NCI-H1105 treated with DMSO at 0.1 percent for 48 hours (cell line): ENCODE measurements around the gene GLCCI1.

Experiments used
- DNase-seq: peaks from one replicate; lab custom pipeline; 2025; lab: John Stamatoyannopoulos, UW

Gene GLCCI1

DNA sequence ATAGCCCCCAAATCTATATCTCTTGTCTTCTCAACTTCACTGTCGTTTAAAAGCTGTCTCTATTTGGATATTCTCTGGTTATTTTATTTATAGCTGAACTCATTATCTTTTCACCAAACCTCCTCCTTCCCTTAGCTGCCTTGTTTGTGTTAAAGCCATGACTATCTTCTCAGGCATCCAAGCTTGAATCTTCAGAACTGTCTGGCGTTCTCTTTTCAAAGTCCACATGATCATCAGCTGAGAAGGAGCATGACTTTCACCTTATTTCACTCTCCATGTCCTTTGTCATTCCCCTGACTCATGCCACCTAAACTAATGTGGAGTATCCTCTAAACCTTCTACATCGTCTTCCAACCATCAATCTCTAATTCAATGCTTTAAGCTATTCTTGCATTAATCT is 5.7 kb upstream of the GLCCI1 start:
- DNase-seq: no peak

DNA sequence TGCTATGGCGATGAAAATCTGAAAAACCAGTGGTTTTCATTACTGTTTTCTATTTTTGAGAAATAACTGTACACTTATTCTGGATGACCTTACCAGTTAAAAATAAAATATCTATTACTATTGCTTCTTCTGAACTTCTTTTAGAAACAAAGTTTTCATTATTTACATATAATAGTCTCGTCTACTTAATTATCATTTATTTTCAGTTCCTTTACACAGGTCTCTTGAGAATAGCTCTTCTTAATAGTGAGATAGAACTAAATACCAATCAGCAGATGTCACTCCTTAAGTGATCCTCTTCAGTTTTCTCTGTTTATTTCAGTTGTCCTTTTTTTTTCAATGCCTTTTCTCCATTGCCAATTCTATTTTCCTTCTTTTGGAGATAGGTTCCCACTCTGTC is 4.3 kb upstream of the GLCCI1 start:
- DNase-seq: no peak

- no peak for DNase-seq
Measured at GRCh38 chr7:7964691-7965090, 3.9 kb upstream of the GLCCI1 start.

DNA sequence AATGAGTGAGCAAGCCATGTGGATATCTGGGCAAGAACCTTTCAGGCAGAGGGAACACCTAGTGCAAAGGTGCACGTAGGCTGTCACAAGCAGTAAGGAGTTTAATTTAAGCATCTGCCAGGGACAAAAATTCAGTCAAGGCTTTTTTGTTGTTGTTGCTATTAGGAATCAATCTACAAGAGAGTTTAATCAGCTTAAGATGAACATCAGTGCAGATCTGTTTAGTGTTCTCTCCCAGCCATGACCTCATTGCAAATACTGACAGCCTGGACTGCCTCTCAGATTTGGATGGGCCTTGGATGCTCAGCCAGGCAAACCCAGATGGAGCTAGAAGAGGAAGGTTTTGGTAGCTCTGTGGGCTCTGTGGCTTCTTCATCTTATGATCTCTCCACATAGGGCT is 3.3 kb upstream of the GLCCI1 start:
- no peak for DNase-seq

DNA sequence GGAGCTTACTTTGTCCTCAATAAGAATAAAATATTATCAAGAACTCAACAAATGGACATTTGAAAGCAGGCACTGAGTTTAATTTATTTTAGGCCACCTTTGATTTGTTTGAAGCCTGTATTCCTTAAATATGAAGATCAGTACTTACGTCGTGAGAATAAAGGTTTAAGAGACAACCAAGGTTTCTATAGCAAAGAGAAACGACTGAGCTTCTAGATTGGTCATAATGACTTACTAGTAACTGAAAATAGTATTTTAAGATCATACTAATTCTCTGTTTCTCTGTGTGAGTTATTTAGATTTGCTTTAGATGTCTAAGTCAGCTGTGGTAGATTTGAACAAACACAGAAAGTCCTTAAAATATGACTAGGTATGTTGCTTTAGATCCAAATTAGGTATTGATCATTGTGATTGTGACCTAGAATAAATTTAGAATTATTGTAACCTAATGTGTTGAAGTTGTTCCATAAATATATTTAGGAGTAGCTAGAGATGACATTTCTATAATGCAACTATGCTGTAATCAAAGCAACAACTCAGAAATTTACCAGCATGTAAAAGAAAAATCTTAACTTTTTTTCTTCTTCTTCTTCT is 2.4 kb upstream of the GLCCI1 start:
- no peak for DNase-seq

DNA sequence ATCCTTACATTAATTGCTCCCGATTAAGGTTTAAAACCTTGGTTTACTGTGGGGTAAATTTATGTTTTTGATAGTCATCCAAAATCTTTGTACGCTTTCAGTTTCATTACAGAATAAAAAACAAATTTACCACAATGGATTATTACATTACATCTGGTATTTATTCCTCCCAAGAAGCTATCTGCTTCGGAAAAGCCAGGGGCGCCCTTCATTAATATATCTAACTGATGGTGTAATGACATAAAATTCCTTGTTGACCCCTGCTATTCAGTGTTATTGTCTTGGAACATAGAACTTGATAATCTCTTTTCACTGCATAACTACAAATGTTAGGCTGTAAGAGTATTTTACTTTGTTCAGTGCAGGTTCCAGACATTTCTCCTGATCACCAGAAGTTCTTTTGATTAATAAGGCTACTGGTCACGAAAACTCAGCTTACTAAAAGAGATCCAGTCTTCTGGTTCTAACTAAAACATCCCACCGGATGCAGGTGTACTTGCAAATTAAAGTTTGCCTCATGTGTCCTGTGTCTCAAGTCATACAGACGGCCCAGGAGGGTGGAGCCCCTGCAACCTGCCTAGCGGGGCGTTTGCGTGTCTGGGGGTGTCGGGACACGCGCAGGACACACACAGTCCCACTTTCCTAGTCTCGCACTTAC is 581 bp upstream of the GLCCI1 start:
- DNase-seq: no peak

DNA sequence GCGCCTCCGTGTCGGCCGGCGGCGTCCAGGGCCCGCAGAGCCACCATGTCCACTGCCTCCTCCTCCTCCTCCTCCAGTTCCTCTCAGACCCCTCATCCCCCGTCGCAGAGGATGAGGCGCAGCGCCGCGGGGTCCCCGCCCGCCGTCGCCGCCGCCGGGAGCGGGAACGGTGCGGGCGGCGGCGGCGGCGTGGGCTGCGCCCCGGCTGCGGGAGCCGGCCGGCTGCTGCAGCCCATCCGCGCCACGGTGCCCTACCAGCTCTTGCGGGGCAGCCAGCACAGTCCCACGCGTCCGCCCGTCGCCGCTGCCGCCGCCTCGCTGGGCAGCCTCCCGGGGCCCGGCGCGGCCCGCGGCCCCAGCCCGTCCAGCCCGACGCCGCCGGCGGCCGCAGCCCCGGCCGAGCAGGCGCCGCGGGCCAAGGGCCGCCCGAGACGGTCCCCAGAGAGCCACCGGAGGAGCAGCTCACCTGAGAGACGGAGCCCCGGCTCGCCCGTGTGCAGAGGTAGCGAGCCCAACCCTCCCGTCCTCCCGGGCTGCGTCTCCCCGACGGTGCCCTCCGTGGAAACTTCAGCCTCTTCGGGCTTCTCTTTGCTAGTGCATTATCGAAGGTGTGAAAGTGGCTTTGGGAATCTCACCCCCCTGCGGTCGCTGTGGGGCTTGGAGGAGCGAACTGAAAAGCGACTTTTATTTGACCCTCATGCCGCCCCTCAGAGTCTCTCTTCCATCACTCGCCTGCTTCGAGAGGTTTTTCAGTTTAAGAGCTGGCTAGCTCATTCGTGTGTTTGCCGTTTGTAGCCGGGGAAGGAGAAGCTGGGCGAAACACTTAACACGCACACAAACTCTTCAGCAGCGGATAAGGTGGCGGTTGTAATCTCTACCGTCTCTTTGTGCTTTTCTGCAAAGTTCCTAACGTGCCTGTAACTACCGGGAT is 975 bp downstream of the GLCCI1 start:
- peak; percentile 84 for DNase-seq

DNA sequence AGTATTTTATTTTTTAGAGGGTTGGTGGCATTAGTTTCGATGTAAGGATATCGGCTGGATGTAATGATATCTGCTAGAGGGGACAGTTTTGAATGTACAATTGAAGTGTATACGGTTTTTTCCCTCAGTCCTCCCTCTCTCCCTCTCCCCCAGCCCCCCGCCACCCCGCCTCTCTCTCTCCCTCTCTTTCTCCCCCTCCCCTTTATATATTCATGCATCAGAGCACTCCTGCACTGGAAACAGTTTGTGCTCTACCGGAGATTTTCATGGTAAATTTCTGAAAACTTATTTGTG is 1.6 kb downstream of the GLCCI1 start:
- peak; percentile 84 for DNase-seq

DNA sequence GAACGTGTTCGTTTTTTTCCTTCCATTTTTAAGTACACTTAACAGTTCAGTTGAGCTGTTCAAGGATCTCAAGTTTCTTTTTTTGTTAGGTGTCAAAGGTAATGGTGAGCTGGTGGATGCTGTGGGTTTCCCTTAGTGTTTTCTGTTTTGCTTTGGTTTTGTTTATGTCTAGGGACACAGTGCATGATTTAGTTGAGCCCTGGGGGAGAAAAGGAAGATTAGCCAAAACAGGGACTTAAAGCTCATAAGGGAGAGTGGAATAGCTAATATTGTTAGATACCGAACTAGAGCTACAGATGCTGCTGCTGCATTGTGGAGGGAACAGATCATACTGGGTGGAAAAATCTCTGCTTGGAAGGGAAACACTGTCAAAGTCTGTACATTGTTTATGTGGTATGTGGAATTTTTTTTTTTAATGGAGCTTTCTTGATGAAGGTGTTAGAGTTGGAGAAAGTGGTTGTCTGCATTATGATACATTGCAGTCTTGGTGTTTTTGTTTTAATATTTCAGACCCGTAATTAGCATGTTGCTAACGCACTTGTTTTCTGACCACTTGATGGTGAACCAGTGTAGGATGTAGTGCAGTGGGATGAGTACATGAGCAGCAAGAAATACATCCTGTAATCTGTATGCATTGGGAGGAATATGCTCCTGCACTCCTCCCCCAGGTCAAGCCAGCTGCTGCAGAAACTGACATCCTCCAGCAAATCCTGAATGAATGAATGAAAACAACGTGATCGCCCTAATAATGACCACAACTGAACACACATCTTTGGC is 2.1 kb downstream of the GLCCI1 start:
- DNase-seq: peak; percentile 68

DNA sequence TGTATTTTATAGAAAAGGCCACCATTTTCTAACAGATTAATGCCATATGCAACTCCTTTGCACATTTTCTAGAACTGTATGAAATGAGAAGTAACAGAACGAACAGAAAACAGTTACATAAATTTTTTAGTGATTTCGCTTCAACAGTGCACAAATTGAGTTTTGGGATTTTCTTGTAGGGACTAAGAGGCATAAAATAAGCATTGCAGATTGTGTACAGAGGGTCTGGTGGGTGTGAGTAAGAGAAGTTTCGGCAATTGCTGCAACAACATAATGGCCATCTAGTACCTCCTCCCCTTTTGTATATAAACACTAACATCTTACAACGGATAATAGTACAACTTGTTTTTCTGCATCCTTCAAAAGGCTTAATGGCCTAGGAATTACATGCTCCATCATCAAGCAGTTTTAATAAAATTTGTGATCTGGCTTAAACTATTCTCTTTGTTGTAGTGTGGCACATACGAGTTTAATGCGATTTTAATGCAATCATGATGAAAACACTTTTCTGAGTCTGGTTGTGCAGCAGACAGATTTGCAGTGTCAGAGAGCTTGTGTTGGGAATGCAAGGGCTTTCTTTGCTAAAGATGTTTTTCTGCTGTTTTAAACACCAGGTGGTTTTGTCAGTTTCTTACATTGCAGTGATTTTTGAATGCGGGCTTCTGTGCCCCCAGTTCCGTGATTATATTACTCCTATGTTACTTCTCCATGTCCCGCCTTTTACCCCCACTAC is 2.9 kb downstream of the GLCCI1 start:
- peak; percentile 44 for DNase-seq

- peak; percentile 46 for DNase-seq
Measured at GRCh38 chr7:7972128-7972527, 3.5 kb downstream of the GLCCI1 start.

DNA sequence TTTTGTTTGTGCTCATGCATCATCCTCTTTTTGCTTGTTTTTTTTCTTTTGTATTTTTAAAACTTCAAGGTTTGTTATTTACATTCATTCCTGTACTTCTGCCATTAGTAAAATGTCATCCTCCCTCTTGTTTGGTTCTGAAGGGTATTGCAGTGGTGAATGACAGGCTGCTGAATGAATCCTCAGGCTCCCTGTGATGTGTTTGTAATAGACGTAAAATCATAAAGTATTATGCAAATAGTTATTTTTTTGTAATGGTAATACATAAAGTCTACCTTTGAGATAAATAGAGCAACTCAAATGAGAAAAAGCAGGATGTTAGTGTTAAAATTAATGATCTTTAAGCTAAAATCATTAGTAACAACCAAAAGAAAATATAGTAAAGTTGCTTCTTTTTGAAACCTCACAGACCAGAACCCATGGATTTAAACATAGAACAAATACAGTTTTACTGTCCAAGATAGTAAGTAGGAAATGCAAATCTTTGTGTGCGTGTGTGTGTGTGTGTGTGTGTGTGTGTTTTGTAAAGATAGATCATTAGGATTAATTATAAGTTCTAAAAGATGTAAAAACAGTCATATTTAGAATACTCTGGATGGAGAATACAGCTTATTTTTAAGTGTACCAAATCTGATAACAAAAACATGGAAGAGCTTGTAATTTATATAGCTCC is 4.5 kb downstream of the GLCCI1 start:
- DNase-seq: no peak

- DNase-seq: no peak
Measured at GRCh38 chr7:7976677-7977076, 8.1 kb downstream of the GLCCI1 start.

DNA sequence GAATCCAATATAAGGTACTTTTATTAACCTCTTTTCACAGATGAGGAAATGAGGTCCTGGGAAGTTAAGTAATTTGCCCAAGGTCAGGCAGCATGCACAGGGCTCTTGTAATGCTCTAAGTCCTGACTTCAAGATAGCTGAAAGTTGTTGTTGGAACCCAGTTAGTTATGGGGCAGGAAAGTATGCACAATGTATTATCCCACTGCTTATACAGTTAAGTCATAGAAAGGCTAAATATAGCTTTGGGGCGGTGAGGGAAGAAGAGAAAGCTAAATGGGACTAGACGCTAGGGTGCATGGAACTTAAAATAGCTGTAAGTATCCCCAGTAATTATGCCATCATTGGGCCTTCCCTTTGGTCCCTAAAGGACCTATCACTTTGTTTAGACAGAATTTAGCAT is 9.2 kb downstream of the GLCCI1 start:
- no peak for DNase-seq

- DNase-seq: no peak
Measured at GRCh38 chr7:7978860-7979259, 10.3 kb downstream of the GLCCI1 start.

- DNase-seq: no peak
Measured at GRCh38 chr7:7979558-7979957, 11.0 kb downstream of the GLCCI1 start.

- DNase-seq: no peak
Measured at GRCh38 chr7:7980134-7980533, 11.5 kb downstream of the GLCCI1 start.

DNA sequence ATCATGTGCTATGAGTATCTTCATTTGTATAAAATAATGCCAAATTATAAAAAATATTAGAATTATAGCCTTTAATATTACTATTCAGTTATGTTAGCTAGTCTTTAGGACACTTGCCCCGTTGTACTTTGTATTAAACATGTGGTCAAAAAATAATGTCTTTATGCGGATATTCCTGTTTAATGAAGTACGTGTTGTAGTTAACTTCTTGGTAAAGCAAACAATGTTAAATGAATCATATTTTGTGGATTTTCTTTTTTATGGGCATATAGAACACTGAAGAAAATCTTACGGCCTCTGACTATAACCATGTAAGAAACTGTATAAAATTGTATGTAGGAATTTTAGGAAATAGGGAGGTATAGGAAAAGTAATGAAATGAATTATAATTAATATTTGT is 14.3 kb downstream of the GLCCI1 start:
- no peak for DNase-seq

GRCh38 chr7:7984424-7984823 is 15.8 kb downstream of the GLCCI1 start:
- no peak for DNase-seq

- DNase-seq: no peak
Measured at GRCh38 chr7:7988706-7989105, 20.1 kb downstream of the GLCCI1 start.

- DNase-seq: no peak
Measured at GRCh38 chr7:7989133-7989532, 20.5 kb downstream of the GLCCI1 start.
